MCF 10A (cell line): ENCODE measurements around the gene VAV1. TPM values are rescaled to one million over a fixed set of nuclear protein-coding genes. Genes with fewer than 3 reads are reported as not detected.

Experiments
- BruUV-seq: library from RNA; stranded (reverse); fragments of 400-500 nt; replicated peaks from 2 replicates; lab custom pipeline; 2021; lab: Mats Ljungman, UMichigan
- CTCF ChIA-PET: fragments of 300-600 bp; sonication (Branson Sonifier 250); formaldehyde crosslinking; extraction: SDS; loops from one replicate; lab custom pipeline; 2021; ENCODE audit warnings: antibody characterized with exemption, inconsistent platforms; lab: Yijun Ruan, JAX
- POLR2A ChIA-PET: fragments of 300-600, 350-650 bp; sonication (Branson Sonifier 250); formaldehyde crosslinking; extraction: SDS; loops from one replicate; lab custom pipeline; 2020; ENCODE audit warnings: antibody characterized with exemption, inconsistent platforms; lab: Yijun Ruan, JAX
- DNase-seq: peaks from one replicate; pipeline ENCODE4 v3.0.0-alpha.2; 2018; ENCODE audit not compliant: unreplicated experiment
- H3K27ac Mint-ChIP-seq: one replicate; pipeline ENCODE4 v1.8.0; 2022; ENCODE audit warnings: mild to moderate bottlenecking, low read depth, mixed read lengths; ENCODE audit not compliant: unreplicated experiment
- H3K27me3 Mint-ChIP-seq: one replicate; pipeline ENCODE4 v1.8.0; 2022; ENCODE audit warnings: mixed read lengths; ENCODE audit not compliant: insufficient read depth, unreplicated experiment
- H3K36me3 Mint-ChIP-seq: one replicate; pipeline ENCODE4 v1.8.0; 2022; ENCODE audit warnings: mild to moderate bottlenecking, moderate library complexity, mixed read lengths; ENCODE audit not compliant: insufficient read depth, unreplicated experiment
- H3K4me1 Mint-ChIP-seq: one replicate; pipeline ENCODE4 v1.8.0; 2022; ENCODE audit warnings: mixed read lengths; ENCODE audit not compliant: insufficient read depth, unreplicated experiment
- H3K4me3 Mint-ChIP-seq: one replicate; pipeline ENCODE4 v1.8.0; 2022; ENCODE audit warnings: mild to moderate bottlenecking, moderate library complexity, mixed read lengths; ENCODE audit not compliant: unreplicated experiment
- H3K9me3 Mint-ChIP-seq: one replicate; pipeline ENCODE4 v1.8.0; 2022; ENCODE audit warnings: mixed read lengths; ENCODE audit not compliant: unreplicated experiment
- CTCF ChIP-seq: fragments of 200-600 bp; IDR thresholded peaks from one replicate; pipeline ENCODE4 v1.8.0; 2022; ENCODE audit warnings: antibody characterized with exemption, mild to moderate bottlenecking; ENCODE audit not compliant: unreplicated experiment
- intact Hi-C: fragments of 100-400 bp; cut with micrococcal nuclease; formaldehyde crosslinking; loops from 2 replicates; pipeline ENCODE4 v1.14.1; 2022
- total RNA-seq: library from RNA; stranded (reverse); gene quantifications from 2 replicates; pipeline ENCODE4 v1.2.3, GENCODE V29; 2022

Gene VAV1
- total RNA-seq, 1 experiment from 2014 or later, result not detected

- peak overlapping the region; percentile 23 for H3K27ac Mint-ChIP-seq
- ChIA-PET POLR2A (interaction anchor here (0.5 to 10.5 kb wide), 4 partner anchors 11 to 23 kb away, joined by 3 to 189 read pairs (median 22); partner anchors contain the start of genes C3 and SH2D3A), CTCF (interaction anchor here (0.6 to 2.8 kb wide), 2 partner anchors 26 to 121 kb away, joined by 3 to 21 read pairs; no protein-coding TSS in a partner anchor)
- peak overlapping the region; percentile 60 for H3K4me3 Mint-ChIP-seq
- intact Hi-C loops, result no loop called here
- no peaks in the 10 kb centered on the region for H3K9me3 Mint-ChIP-seq
- no peaks in the 10 kb centered on the region for H3K27me3 Mint-ChIP-seq
- DNase-seq, result no peak
- peaks cover 37% of the 10 kb centered on the region for H3K4me1 Mint-ChIP-seq
- peaks cover 69% of the 10 kb centered on the region for H3K36me3 Mint-ChIP-seq
- no TSS peak for BruUV-seq
- TF ChIP-seq CTCF, result no peak
These were observed 29.4 kb upstream of the VAV1 start for GRCh38 chr19:6743066-6743465.

- Mint-ChIP-seq H3K9me3 (no peaks in the 10 kb centered on the region), H3K27ac (peak overlapping the region; percentile 28), H3K4me1 (peaks cover 30% of the 10 kb centered on the region), H3K27me3 (no peaks in the 10 kb centered on the region), H3K4me3 (peak overlapping the region; percentile 60), H3K36me3 (peaks cover 77% of the 10 kb centered on the region)
- TF ChIP-seq CTCF, result no peak
- ChIA-PET CTCF (interaction anchor here (2.8 kb wide), 1 partner anchor 120 kb away, joined by 21 read pairs; no protein-coding TSS in a partner anchor), POLR2A (interaction anchor here (0.6 to 10.5 kb wide), 9 partner anchors 7 to 840 kb away, joined by 3 to 189 read pairs (median 3); partner anchors contain the start of genes C3 and SH2D3A)
- BruUV-seq, result no TSS peak
- DNase-seq, result peak; percentile 47
- intact Hi-C loops, result no loop called here
These were observed 28.7 kb upstream of the VAV1 start for GRCh38 chr19:6743714-6744380.

GRCh38 chr19:6744381-6745301, 27.9 kb upstream of the VAV1 start:
- peaks cover 85% of the 10 kb centered on the region for H3K36me3 Mint-ChIP-seq
- no peak for TF ChIP-seq CTCF
- H3K9me3 Mint-ChIP-seq, result no peaks in the 10 kb centered on the region
- DNase-seq, result peak; percentile 98
- intact Hi-C loops, result no loop called here
- CTCF ChIA-PET, result interaction anchor here (2.8 kb wide), 1 partner anchor 119 kb away, joined by 21 read pairs; no protein-coding TSS in a partner anchor
- peak overlapping the region; percentile 60 for H3K4me3 Mint-ChIP-seq
- H3K27me3 Mint-ChIP-seq, result no peaks in the 10 kb centered on the region
- H3K27ac Mint-ChIP-seq, result peak overlapping the region; percentile 28
- H3K4me1 Mint-ChIP-seq, result peaks cover 28% of the 10 kb centered on the region
- no TSS peak for BruUV-seq
- POLR2A ChIA-PET, result interaction anchor here (0.6 to 10.5 kb wide), 10 partner anchors 8 to 227 kb away, joined by 3 to 189 read pairs (median 4); partner anchors contain the start of genes C3, SH2D3A and TNFSF9
